HG02840 (cell line): ENCODE data around the gene SEMA4A.
"Not testable (repeated sequence)": the region's sequence is repeated elsewhere in the genome, so short reads cannot be mapped to it uniquely, and the experiment has no call there.

ENCODE experiments used
- ATAC-seq: cut with Tn5 transposase; IDR thresholded peaks from one replicate; pipeline ENCODE4 v1.9.1; 2021; ENCODE audit warnings: mild to moderate bottlenecking, moderate library complexity, moderate number of reproducible peaks; ENCODE audit not compliant: unreplicated experiment, low FRiP score

The SEMA4A gene

DNA sequence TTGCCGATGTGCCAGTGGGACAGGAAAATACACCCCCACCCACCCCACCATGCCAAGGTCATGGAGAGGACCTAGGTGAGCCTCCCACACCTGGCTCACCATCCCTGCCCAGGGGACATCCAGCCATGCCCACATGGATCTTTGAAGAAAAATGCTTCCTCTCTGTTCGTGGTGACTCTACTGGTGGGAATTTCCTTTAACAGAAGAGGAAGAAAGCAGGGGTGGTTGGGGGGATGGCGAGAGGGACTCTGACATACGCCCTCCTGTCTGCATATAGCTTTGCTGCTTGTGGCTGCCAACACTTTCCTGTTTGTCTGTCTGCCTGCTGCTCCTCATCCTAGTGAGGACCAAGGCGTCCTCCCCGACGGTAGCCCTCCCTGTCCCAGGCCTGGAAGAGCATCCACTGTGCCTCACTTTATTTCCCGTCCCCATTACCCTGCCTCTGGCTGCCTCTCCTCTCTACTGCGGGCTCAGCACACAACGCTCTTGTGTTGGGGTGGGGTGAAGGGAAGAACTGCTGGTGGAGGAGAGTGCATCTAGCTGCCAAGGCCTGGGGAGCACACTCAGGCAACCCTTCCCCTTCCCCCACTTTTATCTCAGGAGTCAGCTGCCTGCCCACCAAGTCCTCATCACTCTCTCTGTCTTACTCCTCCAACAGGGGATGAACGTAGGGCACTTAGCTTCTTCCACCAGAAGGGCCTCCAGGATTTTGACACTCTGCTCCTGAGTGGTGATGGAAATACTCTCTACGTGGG, 2.5 kb downstream of the SEMA4A start:
- ATAC-seq = no peak

DNA sequence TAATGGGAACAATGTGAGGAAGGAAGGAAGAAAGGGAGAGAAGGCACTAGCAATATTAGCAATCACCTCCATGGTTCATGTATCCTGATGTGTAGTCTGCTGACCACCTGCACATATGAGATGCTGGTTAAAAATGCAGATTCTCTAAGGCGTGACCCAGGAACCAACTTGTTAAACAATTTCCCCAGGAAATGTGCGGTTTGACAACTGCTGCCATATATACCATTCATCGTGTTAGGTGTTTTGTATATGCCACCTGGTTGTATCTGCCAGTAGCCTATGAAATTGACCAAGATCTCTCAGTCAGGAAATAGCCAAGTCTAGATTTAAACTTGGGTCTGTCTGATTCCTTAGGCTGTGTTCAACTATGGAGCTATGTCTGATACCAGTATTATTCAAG, 4.1 kb downstream of the SEMA4A start:
- no peak for ATAC-seq

DNA sequence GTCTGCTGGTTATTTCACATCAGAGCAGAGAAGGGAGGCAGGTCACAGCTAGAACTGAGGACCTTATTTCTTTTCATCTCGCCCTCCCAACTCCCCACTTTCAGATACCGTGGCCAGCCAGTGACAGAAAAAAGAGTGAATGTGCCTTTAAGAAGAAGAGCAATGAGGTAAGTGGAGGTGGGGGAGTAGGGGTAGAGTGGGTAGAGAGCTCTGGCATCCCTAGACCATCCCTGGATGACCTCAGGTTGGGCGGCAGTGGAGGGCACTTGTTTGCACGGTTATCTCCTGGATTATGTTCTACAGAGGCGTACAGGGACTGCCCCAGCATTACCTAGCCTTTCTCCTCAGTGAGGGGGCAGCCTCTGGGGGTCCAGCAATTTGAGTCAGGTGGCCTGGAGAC, 4.6 kb downstream of the SEMA4A start:
- ATAC-seq = no peak

DNA sequence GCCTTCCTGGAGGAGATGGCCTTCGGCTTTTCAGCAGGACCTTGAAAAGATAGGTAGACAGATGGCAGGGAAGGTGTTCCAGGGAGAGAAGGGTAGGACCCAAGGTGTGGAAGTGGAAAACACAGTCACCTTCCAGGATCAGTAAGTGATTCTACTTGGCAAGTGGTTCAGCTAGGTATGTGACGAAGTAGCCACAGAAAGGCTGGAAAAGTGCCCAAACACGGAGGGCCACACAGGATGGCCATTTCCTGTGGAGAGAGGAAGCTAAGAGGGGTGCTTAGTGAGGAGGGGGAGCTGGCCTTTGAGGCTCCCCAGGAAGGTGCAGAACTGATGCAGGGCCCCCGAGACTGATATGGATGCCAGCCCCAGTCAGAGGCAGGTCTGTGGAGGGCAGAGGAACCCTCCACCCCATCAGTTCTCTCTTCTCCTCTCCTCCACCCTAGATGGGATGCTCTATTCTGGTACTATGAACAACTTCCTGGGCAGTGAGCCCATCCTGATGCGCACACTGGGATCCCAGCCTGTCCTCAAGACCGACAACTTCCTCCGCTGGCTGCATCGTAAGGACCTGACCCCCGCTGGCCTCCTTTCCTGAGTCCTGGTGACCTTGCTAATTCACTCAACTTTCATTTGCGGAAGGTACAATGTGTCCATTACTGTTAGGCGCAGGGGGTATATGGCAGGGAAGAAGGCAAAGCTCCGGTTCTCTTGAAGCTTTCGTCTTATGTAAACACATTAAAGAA, 6.8 kb downstream of the SEMA4A start:
- ATAC-seq = no peak

DNA sequence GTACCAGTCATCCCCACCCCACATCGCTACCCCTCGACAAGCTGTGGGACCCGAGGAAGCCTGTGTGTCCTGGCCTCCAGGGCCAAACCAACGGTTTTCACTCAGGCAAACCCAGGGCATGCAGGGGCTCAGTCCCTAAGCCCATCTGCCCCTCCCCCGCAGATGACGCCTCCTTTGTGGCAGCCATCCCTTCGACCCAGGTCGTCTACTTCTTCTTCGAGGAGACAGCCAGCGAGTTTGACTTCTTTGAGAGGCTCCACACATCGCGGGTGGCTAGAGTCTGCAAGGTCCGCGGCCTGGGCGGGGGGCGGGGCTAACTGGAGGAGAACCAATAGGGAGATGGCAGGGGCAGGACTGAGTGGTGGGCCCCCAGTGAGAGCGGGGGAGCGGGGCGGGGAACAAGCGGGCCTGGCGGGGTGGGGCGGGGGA, 7.4 kb downstream of the SEMA4A start:
- no peak for ATAC-seq

DNA sequence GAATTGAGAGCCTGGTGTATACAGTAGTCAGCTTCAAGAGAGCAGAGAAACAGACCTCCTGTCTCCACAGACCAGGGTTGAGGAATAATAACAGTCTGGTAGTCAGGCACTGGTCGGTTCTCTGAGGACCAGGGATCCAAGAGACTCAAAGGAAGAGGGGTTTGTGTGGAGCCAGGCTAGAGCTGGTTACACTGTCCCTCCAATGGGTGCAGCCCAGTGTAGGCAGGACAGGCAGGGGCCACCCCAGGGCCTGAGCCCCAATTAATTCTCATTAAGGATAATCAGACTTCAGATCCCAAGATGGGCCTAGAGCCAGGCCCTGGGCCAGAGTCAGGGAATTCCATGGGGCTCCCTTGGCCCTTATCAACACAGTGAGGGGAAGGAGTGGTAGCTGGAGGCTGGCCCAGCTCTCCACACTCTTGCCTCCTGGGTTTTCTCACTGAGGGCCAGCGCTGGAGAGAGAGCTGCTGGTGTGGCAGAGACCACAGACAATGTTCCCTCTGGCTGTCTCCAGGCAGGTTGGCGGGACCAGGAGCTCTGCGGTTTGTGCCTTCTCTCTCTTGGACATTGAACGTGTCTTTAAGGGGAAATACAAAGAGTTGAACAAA, 9.1 kb downstream of the SEMA4A start:
- no peak for ATAC-seq

DNA sequence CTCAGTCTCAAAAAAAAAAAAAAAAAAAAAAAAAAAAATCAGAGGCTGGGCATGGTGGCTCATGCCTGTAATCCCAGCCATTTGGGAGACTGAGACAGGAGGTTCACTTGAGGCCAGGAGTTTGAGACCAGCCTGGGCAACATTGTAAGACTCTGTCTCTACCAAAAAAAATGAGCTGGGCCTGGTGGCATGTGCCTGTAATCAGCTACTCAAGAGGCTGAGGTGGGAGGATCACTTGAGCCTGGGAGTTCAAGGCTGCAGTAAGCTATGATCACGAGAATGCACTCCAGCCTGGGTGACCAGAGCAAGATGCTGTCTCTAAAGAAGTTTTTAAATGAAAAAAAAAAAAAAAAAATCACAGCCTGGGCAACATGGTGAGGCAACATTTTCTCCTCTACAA, 10.3 kb downstream of the SEMA4A start:
- ATAC-seq = no peak

DNA sequence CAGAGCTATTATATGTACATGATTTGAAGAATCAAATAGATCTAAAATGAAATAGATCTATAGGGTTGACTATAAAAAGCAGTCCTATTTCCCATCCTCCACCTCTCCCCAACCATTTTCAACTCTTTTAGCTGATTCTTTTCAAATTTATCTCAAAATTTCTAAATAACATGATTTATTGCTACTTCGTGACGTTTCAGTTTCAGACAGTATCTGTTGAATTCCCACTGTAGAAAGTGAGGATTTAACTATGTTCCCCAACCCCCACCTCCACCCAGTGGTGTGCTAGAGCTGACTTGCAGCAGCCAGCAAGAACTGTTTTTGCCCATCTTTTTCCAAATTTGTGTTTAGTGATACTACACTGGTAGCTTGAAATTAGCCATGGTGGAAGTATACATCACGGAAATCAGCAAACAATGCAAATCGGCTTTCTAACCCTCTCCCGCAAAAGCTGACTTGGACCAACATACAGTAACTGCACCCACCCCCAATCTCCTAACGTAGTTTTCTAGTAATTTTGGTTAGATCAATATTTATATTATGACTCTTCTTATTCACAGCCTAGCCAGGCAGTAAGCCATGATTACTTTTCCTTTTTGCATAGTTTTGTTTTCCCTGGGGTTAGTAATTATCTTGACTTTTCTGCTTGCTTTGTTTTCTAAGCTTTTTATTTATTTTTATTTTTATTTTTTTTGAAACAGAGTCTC, 10.9 kb downstream of the SEMA4A start:
- ATAC-seq = no peak

DNA sequence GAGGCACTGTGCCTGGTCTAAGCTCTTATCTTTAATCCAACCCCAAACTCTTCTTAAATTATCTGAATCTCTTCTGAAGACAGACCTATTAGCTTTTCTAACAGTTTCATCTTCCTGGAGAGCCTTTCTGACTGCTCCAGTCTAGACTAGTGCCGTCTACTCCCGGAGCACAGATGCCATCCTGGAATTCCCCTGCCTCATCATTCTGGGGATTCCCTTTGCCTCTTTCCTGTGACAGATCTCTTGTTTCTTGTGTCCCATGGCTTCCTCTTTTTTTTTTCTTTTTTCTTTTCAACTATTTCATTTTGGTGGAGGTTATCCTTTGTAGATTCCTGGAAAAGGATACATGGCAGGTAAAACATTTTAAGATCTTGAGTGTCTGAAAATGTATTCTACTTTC, 11.7 kb downstream of the SEMA4A start:
- ATAC-seq = no peak

DNA sequence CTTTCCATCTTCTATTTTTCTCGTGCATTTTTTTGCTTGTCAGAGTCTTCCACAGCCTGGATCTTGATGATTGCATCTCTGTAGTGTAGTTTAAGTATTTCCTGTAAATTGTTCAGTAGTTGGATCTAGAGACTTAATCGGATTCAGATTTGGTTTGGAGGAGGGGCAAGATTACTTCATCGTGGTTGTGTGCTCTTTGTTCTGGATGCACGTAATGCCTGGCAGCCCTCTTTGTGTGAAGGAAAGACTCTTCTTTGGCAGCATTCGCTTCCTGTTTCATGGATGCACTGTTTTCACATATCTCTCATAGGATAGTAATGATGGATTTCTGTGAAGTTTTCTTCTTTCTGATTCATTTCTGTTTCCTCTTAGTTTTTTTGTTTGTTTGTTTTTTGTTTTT, 14.2 kb downstream of the SEMA4A start:
- no peak for ATAC-seq

DNA sequence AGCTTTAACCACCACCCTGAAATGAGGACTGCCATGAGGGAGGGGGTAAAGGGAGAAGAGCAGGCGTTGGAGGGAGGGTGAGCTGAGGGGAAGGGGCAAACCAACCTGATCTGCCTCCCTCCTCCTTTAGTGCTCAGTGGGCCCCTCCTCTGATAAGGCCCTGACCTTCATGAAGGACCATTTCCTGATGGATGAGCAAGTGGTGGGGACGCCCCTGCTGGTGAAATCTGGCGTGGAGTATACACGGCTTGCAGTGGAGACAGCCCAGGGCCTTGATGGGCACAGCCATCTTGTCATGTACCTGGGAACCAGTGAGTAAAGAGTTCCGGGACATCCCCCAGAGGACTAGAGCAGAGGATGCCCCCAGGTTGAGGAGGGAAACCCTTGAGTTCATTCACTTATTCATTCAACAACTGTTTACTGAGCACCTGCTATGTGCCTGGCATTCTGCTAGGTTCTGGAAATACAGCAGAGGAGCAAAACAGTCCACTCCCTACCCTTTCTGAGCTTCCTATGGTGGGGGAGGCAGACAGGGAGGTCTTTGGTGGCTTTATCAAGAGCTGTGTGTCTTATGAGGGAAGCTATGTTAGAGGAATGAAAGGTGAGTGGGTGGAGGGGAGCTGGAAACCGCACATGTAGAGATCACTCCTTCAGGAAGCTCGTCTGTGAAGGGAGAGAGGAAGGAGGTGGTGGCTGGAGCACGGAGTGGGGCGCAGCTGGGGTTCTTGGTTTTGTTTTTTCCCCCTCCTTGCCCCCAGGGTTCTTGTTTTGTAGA, 19.5 kb downstream of the SEMA4A start:
- ATAC-seq = no peak

DNA sequence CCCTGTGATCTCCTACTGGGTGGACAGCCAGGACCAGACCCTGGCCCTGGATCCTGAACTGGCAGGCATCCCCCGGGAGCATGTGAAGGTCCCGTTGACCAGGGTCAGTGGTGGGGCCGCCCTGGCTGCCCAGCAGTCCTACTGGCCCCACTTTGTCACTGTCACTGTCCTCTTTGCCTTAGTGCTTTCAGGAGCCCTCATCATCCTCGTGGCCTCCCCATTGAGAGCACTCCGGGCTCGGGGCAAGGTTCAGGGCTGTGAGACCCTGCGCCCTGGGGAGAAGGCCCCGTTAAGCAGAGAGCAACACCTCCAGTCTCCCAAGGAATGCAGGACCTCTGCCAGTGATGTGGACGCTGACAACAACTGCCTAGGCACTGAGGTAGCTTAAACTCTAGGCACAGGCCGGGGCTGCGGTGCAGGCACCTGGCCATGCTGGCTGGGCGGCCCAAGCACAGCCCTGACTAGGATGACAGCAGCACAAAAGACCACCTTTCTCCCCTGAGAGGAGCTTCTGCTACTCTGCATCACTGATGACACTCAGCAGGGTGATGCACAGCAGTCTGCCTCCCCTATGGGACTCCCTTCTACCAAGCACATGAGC, 23.3 kb downstream of the SEMA4A start:
- ATAC-seq = no peak

DNA sequence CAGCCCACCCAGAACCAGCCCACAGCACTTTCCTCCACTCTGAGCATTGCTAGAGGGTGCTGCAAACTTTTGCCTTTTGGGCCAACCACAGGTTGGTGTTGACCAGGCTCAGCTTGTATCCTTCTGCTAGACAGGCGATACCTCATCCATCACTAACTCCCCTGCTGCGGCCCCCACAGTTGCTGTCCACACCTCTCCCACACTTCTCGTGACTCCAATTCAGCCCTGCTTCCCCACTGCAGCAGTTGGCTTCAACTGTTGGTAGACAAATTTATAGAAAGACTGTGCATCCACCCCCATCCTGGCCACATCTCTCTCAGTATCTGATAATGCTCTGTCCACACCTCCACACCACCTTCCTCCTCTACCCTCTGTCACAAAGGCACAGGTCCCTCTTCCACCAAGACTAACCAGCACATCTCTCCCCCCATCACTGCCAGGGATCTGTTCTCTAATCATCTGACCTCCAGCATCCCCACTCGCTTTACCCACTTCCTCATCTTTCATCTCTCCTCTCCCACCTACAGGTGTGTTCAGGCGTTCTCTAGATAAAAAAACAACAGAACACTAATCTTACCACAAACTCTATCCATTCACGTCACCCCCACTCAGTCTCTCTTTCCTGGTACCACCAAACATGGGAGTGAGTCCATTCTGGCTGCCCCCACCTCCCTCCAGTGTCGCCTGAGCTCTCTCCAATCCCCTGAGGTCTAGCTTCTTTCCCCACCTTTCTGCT, 24.7 kb downstream of the SEMA4A start:
- ATAC-seq = no peak

DNA sequence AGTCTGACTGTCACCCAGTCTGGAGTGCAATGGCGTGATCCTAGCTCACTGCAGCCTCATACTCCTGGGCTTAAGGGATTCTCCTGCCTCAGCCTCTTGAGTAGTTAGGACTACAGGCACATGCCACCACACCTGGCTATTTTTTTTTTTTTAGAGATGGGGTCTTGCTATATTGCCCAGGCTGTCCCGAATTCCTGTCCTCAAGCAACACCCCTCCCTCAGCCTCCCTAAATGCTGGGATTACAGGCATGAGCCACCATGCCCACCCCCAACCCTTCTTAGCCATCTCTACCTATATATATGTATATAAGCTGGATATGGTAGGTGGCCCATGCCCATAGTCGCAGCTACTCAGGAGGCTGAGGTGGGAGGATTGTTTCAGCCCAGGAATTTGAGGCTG, 27.1 kb downstream of the SEMA4A start:
- ATAC-seq = no peak

DNA sequence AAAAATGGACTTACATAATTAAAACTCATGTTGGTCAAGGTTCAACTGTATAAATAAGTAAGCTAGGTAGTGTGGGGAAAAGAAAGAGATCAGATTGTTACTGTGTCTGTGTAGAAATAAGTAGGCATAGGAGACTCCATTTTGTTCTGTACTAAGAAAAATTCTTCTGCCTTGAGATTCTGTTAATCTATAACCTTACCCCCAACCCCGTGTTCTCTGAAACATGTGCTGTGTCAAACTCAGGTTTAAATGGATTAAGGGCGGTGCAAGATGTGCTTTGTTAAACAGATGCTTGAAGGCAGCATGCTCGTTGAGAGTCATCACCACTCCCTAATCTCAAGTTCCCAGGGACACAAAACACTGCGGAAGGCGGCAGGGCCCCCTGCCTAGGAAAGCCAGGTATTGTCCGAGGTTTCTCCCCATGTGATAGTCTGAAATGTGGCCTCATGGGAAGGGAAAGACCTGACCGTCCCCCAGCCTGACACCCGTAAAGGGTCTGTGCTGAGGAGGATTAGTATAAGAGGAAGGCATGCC, 28.1 kb downstream of the SEMA4A start:
- ATAC-seq = not testable (repeated sequence)

DNA sequence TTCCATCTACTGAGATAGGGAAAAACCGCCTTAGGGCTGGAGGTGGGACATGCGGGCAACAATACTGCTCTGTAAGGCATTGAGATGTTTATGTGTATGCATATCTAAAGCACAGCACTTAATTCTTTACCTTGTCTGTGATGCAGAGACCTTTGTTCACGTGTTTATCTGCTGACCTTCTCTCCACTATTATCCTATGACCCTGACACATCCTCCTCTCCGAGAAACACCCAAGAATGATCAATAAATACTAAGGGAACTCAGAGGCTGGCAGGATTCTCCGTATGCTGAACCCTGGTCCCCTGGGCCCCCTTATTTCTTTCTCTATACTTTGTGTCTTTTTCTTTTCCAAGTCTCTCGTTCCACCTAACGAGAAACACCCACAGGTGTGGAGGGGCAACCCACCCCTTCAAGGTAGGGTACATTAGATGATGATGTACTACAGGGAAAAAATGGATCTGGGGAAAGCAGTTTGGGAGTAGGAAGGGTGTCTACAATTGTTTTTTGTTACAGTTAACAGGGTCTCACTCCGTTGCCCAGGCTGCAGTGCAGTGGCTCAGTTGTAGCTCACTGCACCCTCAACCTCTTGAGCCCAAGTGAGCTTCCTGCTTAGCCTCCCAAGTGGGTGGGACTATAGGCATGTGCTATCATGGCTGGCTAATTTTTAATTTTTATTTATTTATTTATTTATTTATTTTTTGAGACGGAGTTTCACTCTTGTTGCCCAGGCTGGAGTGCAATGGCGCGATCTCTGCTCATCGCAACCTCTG, 28.8 kb downstream of the SEMA4A start:
- not testable (repeated sequence) for ATAC-seq

DNA sequence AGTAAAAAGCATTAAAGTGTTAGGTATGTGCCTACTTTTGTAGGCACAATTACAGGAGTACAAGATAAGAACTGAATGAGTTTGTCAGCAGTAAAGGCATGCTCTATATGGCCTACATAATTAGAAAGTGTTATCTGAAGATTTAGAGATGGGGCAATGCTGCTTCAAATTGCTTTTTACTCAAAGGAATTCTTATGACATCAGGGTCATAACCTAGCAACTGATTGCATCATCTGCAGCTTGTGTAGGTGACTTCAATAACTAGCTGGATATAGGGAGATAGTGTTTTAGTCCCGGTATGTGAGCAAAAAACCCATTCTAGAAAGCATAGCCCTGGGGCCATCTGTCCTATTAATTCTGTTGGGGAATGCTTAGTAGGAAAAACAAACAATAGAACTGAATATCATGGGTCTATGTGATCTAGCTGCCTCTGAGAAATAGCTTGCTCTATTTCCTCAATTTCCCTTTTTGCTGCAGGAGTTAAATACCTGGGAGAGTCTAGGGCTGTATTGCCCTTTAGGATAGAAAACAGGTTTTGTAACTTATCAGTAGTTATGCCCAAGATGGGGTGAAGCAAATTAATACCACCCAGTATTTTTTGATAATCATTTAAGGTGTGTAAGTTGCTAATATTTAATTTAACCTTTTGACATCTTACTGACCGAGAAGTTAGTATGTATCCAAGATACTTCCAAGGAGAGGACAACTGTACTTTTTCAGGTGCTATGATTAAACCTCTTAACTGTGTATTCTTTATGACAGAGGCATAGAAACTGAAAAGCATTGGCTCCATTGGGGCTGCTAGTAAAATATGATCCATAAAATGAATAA, 33.2 kb downstream of the SEMA4A start:
- not testable (repeated sequence) for ATAC-seq
